ENCODE data around the gene CERS2. TPM values are rescaled to one million over a fixed set of nuclear protein-coding genes. Genes with fewer than 3 reads are reported as not detected.
A peak's percentile ranks its signal among the peaks of the same experiment; 100 is the strongest.

CERS2 gene, protein sequence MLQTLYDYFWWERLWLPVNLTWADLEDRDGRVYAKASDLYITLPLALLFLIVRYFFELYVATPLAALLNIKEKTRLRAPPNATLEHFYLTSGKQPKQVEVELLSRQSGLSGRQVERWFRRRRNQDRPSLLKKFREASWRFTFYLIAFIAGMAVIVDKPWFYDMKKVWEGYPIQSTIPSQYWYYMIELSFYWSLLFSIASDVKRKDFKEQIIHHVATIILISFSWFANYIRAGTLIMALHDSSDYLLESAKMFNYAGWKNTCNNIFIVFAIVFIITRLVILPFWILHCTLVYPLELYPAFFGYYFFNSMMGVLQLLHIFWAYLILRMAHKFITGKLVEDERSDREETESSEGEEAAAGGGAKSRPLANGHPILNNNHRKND
- polyA plus RNA-seq (2011; rRNA removed) (202 and 239 TPM in 2 replicates), polyA minus RNA-seq (2011; rRNA and poly(A)+ RNA removed) (85.5 and 146 TPM in 2 replicates)

DNA sequence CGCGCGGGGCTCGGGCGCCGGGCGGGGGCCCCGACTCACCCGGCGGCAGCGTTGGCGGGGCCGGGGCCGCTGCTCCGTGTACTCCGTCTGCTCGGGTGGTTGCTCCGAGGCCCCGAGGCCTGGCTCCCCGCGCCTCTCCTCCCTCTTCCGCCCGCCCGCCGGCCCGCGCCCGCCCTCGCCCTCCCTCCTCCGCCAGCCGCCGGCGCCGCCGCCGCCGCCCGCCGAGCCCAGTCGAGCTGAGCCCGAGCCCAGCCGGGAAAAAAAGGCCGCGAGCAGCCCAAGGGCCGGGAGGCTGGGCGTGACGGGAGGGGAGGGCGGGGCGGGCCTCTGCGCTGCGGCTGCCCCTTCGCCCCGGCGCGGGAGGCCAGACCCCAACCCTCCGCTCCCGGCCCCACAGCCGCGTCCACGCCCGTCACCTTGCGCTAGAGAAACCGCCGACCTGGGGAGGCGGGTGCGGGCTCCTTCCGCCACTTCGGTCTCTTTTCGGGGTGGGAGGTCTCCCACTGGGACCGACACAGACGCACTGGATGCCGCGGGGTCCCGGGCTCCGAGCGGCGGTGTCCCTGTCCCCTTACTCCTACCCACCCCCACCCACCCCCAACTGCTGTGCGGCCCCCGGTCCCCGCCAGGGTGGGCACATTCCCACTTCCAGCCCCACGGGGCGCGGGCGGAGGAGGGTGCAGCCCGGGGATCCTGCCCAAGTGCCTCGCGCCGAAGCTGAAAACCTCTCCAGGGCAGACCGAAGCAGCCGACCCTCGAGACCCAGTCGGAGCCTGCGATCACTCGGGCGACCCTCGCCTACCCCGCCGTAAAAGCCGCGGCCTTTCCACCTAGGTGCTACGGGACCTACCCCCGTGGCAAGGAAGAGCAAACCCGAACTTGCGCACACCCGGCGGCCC lies at the start of gene CERS2:
Gene CERS2, minus strand, starts transcription at position 256 of the 899 bp plus-strand sequence. CDS start 5,745 bp downstream, outside the sequence.
- DNase-seq (ENCODE audit: low read depth), result no peak
- CTCF ChIA-PET, result interaction anchor here (1.3 to 16.5 kb wide), 3 partner anchors 21 to 416 kb away, joined by 3 to 217 read pairs (median 4); no protein-coding TSS in a partner anchor

DNA sequence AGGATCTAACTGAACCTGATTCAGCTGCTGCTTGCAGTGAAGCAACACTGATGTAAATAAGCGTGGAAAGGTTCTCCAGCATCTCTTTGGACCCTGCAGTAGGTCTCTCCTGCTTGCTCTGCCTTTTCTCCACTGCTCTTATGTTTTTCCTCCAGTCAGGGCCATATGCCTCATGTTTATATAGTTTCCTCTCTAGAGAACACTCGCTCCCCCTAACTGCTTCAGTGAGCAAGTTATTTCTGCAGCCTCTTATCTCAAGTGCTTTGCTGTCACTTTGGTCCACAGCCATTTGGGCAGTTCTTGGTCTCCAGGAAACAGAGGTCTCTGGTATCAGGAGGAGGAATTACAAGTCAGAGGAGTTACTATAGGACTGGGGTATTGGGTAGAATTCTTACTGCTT lies 38.9 kb upstream of the CERS2 start:
- no peak for DNase-seq (ENCODE audit: low read depth)
- ChIA-PET CTCF (interaction anchor here (0.5 kb wide), 1 partner anchor 11 kb away, joined by 4 read pairs; no protein-coding TSS in a partner anchor), POLR2A (no interaction called here)
- Histone ChIP-seq H3K27me3 (ENCODE audit: control insufficient read depth, insufficient read depth, low read length) (no peaks in the 10 kb centered on the region), H3K4me3 (ENCODE audit: low read depth, low read length) (no peak overlapping the region), H3K36me3 (ENCODE audit: control insufficient read depth, insufficient read depth, low read length) (no peaks in the 10 kb centered on the region; the same call in 1 of the 2 replicates)
- TF ChIP-seq CTCF (IDR thresholded peaks at IDR 0.05; ENCODE audit: insufficient read depth, low read depth, low read length), result no peak

More for the DNA sequence above, at the start of gene CERS2:
- POLR2A ChIA-PET, result interaction anchor here (0.7 kb wide), 1 partner anchor 32 kb away, joined by 8 read pairs; no protein-coding TSS in a partner anchor
- TF ChIP-seq CTCF (IDR thresholded peaks at IDR 0.05; ENCODE audit: insufficient read depth, low read depth, low read length), result no peak
- peak within 1 kb of the TSS; percentile 87 for H3K4me3 ChIP-seq (ENCODE audit: low read depth, low read length)
- no peaks in the 10 kb centered on the region for H3K27me3 ChIP-seq (ENCODE audit: control insufficient read depth, insufficient read depth, low read length)
- H3K36me3 ChIP-seq (ENCODE audit: control insufficient read depth, insufficient read depth, low read length), result no peaks in the 10 kb centered on the region

DNA sequence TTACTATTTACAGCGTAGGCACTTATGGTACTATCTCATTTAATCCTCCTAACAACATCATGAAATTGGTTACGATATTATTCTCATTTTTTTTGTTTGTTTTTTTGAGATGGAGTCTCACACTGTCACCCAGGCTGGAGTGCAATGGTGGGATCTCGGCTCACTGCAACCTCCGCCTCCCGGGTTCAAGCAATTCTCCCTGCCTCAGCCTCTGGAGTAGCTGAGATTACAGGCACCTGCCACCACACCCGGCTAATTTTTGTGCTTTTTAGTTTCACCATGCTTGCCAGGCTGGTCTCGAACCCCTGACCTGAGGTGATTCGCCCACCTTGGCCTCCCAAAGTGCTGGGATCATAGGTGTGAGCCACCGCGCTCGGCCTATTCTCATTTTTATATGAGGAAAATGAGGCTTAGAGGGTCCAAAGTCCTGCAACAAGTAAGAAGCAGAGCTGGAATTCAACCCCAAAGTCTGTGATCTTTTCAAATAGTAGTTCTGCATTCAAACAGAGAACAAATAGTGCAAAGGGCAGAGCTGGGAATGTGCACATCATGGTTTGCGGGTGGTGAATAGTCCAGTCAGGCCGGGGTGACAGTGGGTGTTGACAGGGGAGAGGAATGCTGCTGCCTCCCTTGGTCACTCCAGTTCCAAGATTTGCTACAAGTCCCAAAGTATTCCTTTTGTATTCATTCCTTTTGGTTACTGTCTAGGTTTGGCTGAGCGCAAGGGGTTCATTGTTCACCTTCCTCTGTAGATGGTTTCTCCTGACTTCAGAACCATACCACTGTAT lies 38.2 kb upstream of the CERS2 start:
- Histone ChIP-seq H3K27me3 (ENCODE audit: control insufficient read depth, insufficient read depth, low read length) (no peaks in the 10 kb centered on the region), H3K4me3 (ENCODE audit: low read depth, low read length) (no peak overlapping the region), H3K36me3 (ENCODE audit: control insufficient read depth, insufficient read depth, low read length) (no peaks in the 10 kb centered on the region)
- TF ChIP-seq CTCF (IDR thresholded peaks at IDR 0.05; ENCODE audit: insufficient read depth, low read depth, low read length), result no peak
- no peak for DNase-seq (ENCODE audit: low read depth)
- ChIA-PET CTCF (interaction anchor here (0.7 to 1.2 kb wide), 2 partner anchors 12 to 19 kb away, joined by 3 read pairs; no protein-coding TSS in a partner anchor), POLR2A (no interaction called here)

DNA sequence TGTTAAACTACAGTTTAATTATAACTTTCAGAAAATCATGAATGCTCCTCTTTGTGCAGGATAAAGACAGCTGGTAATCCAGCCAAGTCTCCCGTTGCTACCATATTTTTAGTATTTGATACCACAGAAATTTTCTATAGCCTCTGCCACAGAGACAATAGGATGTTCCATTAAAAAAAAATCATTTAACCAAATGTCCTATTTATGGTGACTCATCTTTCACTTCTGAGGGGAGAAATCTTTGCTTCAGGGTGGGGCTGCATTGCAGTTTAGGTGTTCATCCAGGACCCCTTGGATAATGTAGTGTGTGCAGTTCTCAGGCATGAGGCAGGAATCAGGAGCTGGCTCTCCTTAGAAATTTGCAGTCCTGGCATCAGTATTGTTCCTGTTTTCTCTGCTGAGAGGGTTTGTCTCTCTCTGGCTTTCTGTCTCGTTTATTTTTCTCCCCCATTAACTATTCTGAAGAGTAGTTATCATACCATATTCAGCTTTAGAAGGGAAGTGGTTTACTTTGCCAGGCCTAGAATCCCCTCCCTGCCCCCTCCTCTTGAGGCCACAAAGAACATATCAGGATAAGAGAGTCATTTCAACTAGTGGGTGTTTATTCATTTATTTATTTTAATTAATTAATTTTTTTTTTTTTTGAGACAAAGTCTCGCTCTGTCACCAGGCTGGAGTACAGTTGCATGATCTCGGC lies 36.7 kb upstream of the CERS2 start:
- POLR2A ChIA-PET, result no interaction called here
- no peak for DNase-seq (ENCODE audit: low read depth)
- Histone ChIP-seq H3K36me3 (ENCODE audit: control insufficient read depth, insufficient read depth, low read length) (no peaks in the 10 kb centered on the region), H3K27me3 (ENCODE audit: control insufficient read depth, insufficient read depth, low read length) (no peaks in the 10 kb centered on the region), H3K4me3 (ENCODE audit: low read depth, low read length) (no peak overlapping the region)
- CTCF ChIA-PET, result interaction anchor here (1.1 to 1.2 kb wide), 2 partner anchors 13 to 17 kb away, joined by 3 to 4 read pairs; no protein-coding TSS in a partner anchor
- no peak for TF ChIP-seq CTCF (IDR thresholded peaks at IDR 0.05; ENCODE audit: insufficient read depth, low read depth, low read length)
